Measurements from ENCODE around the gene SNX5. TPM values are rescaled to one million over a fixed set of nuclear protein-coding genes. Genes with fewer than 3 reads are reported as not detected.

SNX5 gene
- total and polyA plus RNA-seq, 10 of the 15 experiments (the other 5 are each of a cell fraction or from before 2014, with no cell fraction given): 92.9 to 316 (median 245) TPM

- TF ChIP-seq SIN3A (IDR thresholded peaks at IDR 0.05; ENCODE audit: low read depth, low read length): peak; percentile 93
- peak; percentile 44; the same call in 2 of the 3 replicates for TF ChIP-seq POU2F2 (IDR thresholded peaks at IDR 0.05; ENCODE audit: borderline replicate concordance, low read depth, low read length)
- TF ChIP-seq ZNF24 (IDR thresholded peaks at IDR 0.05): peak; percentile 63
- no peak for TF ChIP-seq SKIL (IDR thresholded peaks at IDR 0.05; ENCODE audit: low read depth, poor library complexity, severe bottlenecking)
- TF ChIP-seq PAX8 (IDR thresholded peaks at IDR 0.05): no peak
- TF ChIP-seq IKZF2 (IDR thresholded peaks at IDR 0.05): peak in 1 of 2 experiments; percentile 36; a peak in 1 of 4 replicates
- no peak for TF ChIP-seq ZBTB33 (IDR thresholded peaks at IDR 0.05)
- no peak for TF ChIP-seq NR2C2 (IDR thresholded peaks at IDR 0.05; ENCODE audit: borderline replicate concordance, control insufficient read depth, insufficient read length, low read depth)
- TF ChIP-seq PAX5 (IDR thresholded peaks at IDR 0.05; ENCODE audit: borderline replicate concordance, low read depth, low read length): no peak; the same call in 1 of the 2 replicates
- TF ChIP-seq ASH2L (IDR thresholded peaks at IDR 0.05; ENCODE audit: borderline replicate concordance, low read depth): 0 out of 2 replicates have a peak, but pooled peaks have one; percentile 86
- peak; percentile 91 for TF ChIP-seq IRF5 (IDR thresholded peaks at IDR 0.05; ENCODE audit: borderline replicate concordance)
- no peak for TF ChIP-seq ZNF274 (IDR thresholded peaks at IDR 0.05; ENCODE audit: insufficient read depth, insufficient read length)
- TF ChIP-seq HSF1 (IDR thresholded peaks at IDR 0.05; ENCODE audit: low read depth, low read length): no peak
- no peak; the same call in 1 of the 2 replicates for TF ChIP-seq NFXL1 (IDR thresholded peaks at IDR 0.05; ENCODE audit: borderline replicate concordance)
- TF ChIP-seq FOXK2 (IDR thresholded peaks at IDR 0.05): peak; percentile 54
- TF ChIP-seq EGR1 (IDR thresholded peaks at IDR 0.05; ENCODE audit: borderline replicate concordance in 1 of 2, low read depth in 2 of 2, low read length in 2 of 2): peak in 1 of 2 experiments; percentile 75; a peak in 2 of 3 replicates
- no peak for TF ChIP-seq PBX3 (IDR thresholded peaks at IDR 0.05; ENCODE audit: insufficient replicate concordance, low read depth, low read length)
- peak; percentile 17; the same call in 1 of the 2 replicates for TF ChIP-seq NRF1 (conservative IDR thresholded peaks at IDR 0.05; ENCODE audit: low read depth, low read length)
Measured at GRCh38 chr20:17968366-17969277, at the start of gene SNX5, which contains the start of gene MGME1 (continued).
